ENCODE data around the gene PIEZO1. TPM values are rescaled to one million over a fixed set of nuclear protein-coding genes. Genes with fewer than 3 reads are reported as not detected.
"Not testable (repeated sequence)": the region's sequence is repeated elsewhere in the genome, so short reads cannot be mapped to it uniquely, and the experiment has no call there.

Gene PIEZO1
- total RNA-seq, 6 experiments from 2014 or later = 48.9 to 91.9 (median 64.4) TPM

- H3K36me3 ChIP-seq = no peaks in the 10 kb centered on the region
- no peak for TF ChIP-seq CTCF (IDR thresholded peaks at IDR 0.05)
- TF ChIP-seq POLR2A (IDR thresholded peaks at IDR 0.05) = no peak
- ATAC-seq = peak in 1 of 4 donors; percentile 8
- peak in 1 of 3 donors; percentile 56 for DNase-seq
- H3K9me3 ChIP-seq = no peaks in the 10 kb centered on the region
- WGBS (ENCODE audit: insufficient coverage, low coverage, low lambda C conversion rate, missing lambda C conversion rate) = 64% methylated on average over 3 of the region's 12 CpGs
- no peak overlapping the region for H3K4me3 ChIP-seq
- no peaks in the 10 kb centered on the region for H3K27me3 ChIP-seq
- peaks cover 0 to 7% (median 0%) of the 10 kb centered on the region in 4 donors for H3K4me1 ChIP-seq
- H3K27ac ChIP-seq = no peak overlapping the region
- intact Hi-C loops (cut with DNase I) = no loop called here
These were observed 7.7 kb upstream of the PIEZO1 start for GRCh38 chr16:88792668-88793250.

GRCh38 chr16:88792078-88792550, 7.1 kb upstream of the PIEZO1 start:
- Histone ChIP-seq H3K27me3 (no peaks in the 10 kb centered on the region), H3K27ac (no peak overlapping the region), H3K4me3 (no peak overlapping the region), H3K4me1 (peaks cover 0 to 14% (median 2%) of the 10 kb centered on the region in 4 donors), H3K9me3 (no peaks in the 10 kb centered on the region), H3K36me3 (no peaks in the 10 kb centered on the region)
- ATAC-seq (no peak), DNase-seq (no peak)
- intact Hi-C loops (cut with DNase I) = no loop called here
- WGBS (ENCODE audit: insufficient coverage, low coverage, low lambda C conversion rate, missing lambda C conversion rate) = 60% methylated on average over 2 of the region's 13 CpGs
- no peak for TF ChIP-seq POLR2A (IDR thresholded peaks at IDR 0.05)

- Histone ChIP-seq H3K4me1 (peaks cover 0 to 17% (median 5%) of the 10 kb centered on the region in 4 donors), H3K4me3 (no peak overlapping the region), H3K27ac (no peak overlapping the region), H3K36me3 (no peaks in the 10 kb centered on the region), H3K9me3 (no peaks in the 10 kb centered on the region), H3K27me3 (no peaks in the 10 kb centered on the region)
- 53% methylated on average over 15 of the region's 24 CpGs for WGBS (ENCODE audit: insufficient coverage, low coverage, low lambda C conversion rate, missing lambda C conversion rate)
- intact Hi-C loops (cut with DNase I) = no loop called here
- peak in 3 of 4 donors; percentile 9 to 34 (median 26) for ATAC-seq
- TF ChIP-seq POLR2A (IDR thresholded peaks at IDR 0.05) (no peak), CTCF (IDR thresholded peaks at IDR 0.05) (no peak)
- no peak for DNase-seq
These were observed 5.5 kb upstream of the PIEZO1 start for GRCh38 chr16:88790312-88791211.

DNA sequence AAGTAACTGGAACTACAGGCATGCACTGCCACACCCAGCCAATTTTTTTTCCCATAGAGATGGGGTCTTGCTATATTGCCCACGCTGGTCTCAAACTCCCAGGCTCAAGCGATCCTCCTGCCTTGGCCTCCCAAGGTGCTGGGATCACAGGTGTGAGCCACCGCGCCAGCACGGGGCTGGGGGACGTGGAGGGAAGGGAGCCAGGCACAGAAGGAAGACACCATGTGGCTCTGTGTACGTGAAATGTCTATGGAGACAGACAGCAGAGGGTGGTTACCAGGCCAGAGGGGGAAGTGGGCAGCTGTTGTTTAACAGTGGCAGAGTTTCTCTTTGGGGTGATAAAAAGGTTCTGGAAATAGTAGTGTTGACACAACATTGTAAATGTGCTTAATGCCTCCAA, 4.6 kb upstream of the PIEZO1 start:
- TF ChIP-seq POLR2A (IDR thresholded peaks at IDR 0.05) (no peak), CTCF (IDR thresholded peaks at IDR 0.05) (no peak)
- WGBS (ENCODE audit: insufficient coverage, low coverage, low lambda C conversion rate, missing lambda C conversion rate) = 82% methylated on average over 4 of the region's 7 CpGs
- ATAC-seq = no peak
- no peaks in the 10 kb centered on the region for H3K36me3 ChIP-seq
- DNase-seq = no peak
- no peak overlapping the region for H3K4me3 ChIP-seq
- H3K27ac ChIP-seq = no peak overlapping the region
- no peaks in the 10 kb centered on the region for H3K27me3 ChIP-seq
- intact Hi-C loops (cut with DNase I) = loop anchor here in 1 of 2 donors (5.0 kb wide), 1 partner anchor 47 kb away; no protein-coding TSS in a partner anchor
- H3K9me3 ChIP-seq = no peaks in the 10 kb centered on the region
- peaks cover 0 to 17% (median 5%) of the 10 kb centered on the region in 4 donors for H3K4me1 ChIP-seq

DNA sequence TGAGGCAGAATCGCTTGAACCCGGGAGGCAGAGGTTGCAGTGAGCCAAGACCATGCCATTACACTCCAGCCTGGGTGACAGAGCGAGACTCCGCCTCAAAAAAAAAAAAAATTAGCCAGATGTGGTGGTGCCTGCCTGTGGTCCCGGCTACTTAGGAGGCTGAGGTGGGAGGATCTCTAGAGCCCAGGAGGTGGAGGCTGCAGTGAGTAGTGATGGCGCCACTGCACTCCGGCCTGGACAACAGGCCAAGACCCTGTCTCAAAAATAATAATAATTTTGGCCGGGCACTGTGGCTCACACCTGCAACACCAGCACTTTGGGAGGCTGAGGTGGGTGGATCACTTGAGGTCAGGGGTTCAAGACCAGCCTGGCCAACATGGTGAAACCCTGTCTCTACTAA, 3.7 kb upstream of the PIEZO1 start:
- DNase-seq, H3K4me3 ChIP-seq, H3K27me3 ChIP-seq, H3K9me3 ChIP-seq, ATAC-seq, H3K27ac ChIP-seq, H3K36me3 ChIP-seq: not testable (repeated sequence)
- 97% methylated on average over 8 of the region's 8 CpGs for WGBS (ENCODE audit: insufficient coverage, low coverage, low lambda C conversion rate, missing lambda C conversion rate)
- intact Hi-C loops (cut with DNase I) = loop anchor here in 1 of 2 donors (5.0 kb wide), 1 partner anchor 46 kb away; no protein-coding TSS in a partner anchor
- H3K4me1 ChIP-seq = peaks cover 0 to 21% (median 8%) of the 10 kb centered on the region in 4 donors

All from right lobe of liver (tissue), 6 donors.